ENCODE data around the gene HCFC1R1.

DNA sequence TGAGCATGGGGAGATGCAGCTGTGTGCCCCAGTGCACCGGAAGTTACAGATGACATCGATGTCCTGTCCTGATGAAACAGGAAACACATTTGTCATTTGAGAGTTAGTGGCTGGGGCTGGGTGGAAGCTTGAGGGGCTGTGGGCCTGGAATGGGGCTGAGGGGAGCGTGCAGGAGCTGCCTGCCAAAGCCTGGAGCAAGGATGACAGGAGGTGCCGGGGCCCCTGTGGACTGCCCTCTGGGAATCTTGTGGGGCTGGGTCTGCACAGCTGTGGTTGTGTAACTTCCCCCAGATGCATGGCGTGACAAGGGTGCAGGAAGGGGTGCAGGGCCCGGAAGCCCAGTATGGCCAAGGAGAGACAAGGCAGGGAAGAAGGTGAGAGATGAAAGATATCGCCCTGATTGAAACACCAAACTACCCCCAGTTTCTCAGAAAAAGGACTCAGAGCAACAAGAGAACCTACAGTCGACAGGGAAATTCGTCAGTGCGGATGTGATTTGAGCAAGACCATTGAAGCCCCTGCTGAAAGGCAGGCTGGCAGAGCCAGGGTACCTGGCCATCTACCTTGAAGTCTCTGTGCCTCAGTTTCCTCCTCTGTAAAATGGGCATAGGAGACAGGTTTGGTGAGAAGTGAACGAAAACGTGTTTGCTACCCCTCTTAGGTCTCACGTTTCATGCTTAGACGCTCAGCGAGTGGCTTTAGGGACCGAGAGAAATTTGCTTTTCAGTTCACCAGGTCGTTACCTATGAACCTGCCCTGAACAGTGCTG lies 31.4 kb upstream of the HCFC1R1 start:
- TF ChIP-seq, protein P1, sequence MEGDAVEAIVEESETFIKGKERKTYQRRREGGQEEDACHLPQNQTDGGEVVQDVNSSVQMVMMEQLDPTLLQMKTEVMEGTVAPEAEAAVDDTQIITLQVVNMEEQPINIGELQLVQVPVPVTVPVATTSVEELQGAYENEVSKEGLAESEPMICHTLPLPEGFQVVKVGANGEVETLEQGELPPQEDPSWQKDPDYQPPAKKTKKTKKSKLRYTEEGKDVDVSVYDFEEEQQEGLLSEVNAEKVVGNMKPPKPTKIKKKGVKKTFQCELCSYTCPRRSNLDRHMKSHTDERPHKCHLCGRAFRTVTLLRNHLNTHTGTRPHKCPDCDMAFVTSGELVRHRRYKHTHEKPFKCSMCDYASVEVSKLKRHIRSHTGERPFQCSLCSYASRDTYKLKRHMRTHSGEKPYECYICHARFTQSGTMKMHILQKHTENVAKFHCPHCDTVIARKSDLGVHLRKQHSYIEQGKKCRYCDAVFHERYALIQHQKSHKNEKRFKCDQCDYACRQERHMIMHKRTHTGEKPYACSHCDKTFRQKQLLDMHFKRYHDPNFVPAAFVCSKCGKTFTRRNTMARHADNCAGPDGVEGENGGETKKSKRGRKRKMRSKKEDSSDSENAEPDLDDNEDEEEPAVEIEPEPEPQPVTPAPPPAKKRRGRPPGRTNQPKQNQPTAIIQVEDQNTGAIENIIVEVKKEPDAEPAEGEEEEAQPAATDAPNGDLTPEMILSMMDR (IDR thresholded peaks at IDR 0.05): no peak
- no peak for TF ChIP-seq POLR2A (IDR thresholded peaks at IDR 0.05)
